ENCODE measurements around the gene LRRC38. TPM values are rescaled to one million over a fixed set of nuclear protein-coding genes. Genes with fewer than 3 reads are reported as not detected.

The LRRC38 gene
- total RNA-seq, 1 experiment from 2014 or later: 2.6 TPM

DNA sequence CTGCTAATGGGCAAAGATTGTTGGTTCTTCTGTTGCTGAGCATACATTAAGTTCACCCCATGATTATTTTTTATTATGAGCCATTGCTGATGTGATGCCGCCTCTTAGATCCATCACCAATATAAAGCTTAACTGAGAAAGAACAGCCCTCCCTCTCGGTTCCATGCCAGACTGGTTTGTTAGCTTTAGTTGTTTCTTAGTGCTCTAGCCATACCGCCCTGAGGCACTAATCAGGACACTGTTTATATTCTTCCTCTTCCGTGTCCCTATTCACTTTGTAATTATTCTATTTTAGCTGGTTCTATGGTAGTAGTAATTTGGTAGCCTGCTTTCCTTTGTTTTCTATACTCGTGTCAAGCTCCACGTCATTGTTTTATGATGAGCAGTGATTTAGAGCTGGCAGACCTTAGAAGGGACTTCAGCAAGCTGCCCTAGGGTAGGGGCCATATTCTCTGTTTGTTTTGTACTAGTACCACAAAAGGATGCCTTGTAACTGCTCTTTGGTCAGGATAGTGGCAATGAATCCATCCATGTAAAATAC lies 42.5 kb upstream of the LRRC38 start:
- H3K4me2 ChIP-seq (ENCODE audit: low read length): no peak overlapping the region
- TF ChIP-seq EZH2 (IDR thresholded peaks at IDR 0.05; ENCODE audit: low read length, unreplicated experiment) (no peak), CTCF (conservative IDR thresholded peaks at IDR 0.05; ENCODE audit: low read depth, low read length) (no peak), EZH2phosphoT487 (IDR thresholded peaks at IDR 0.05; ENCODE audit: borderline replicate concordance, low read length) (no peak)
- H3K79me2 ChIP-seq (ENCODE audit: low read length): no peaks in the 10 kb centered on the region
- H3K36me3 ChIP-seq (ENCODE audit: low read depth, low read length): no peaks in the 10 kb centered on the region
- intact Hi-C loops (cut with micrococcal nuclease): no loop called here
- POLR2A ChIA-PET (ENCODE audit: unreplicated experiment): no interaction called here
- CTCF ChIA-PET: no interaction called here
- peaks cover 40% of the 10 kb centered on the region for H3K27me3 ChIP-seq (ENCODE audit: low read length)
- H3F3A ChIP-seq (ENCODE audit: low read length, unreplicated experiment): no peaks in the 10 kb centered on the region
- H3K9me2 ChIP-seq (replicated peaks; ENCODE audit: low read length): no peaks in the 10 kb centered on the region
- H3K27ac ChIP-seq (ENCODE audit: low read length): no peak overlapping the region
- H3K4me1 ChIP-seq (ENCODE audit: insufficient read depth, low read length): no peaks in the 10 kb centered on the region
- H4K20me1 ChIP-seq (ENCODE audit: low read length): no peaks in the 10 kb centered on the region
- H2AFZ ChIP-seq (ENCODE audit: low read length): no peak overlapping the region
- peak; percentile 21 for DNase-seq
- H3K9ac ChIP-seq (ENCODE audit: low read length): no peak overlapping the region
- no peaks in the 10 kb centered on the region for H3K9me3 ChIP-seq (ENCODE audit: low read length)
- H3K4me3 ChIP-seq (ENCODE audit: low read length): no peak overlapping the region
- BruUV-seq (replicated peaks): no TSS peak
- no peak for ATAC-seq

DNA sequence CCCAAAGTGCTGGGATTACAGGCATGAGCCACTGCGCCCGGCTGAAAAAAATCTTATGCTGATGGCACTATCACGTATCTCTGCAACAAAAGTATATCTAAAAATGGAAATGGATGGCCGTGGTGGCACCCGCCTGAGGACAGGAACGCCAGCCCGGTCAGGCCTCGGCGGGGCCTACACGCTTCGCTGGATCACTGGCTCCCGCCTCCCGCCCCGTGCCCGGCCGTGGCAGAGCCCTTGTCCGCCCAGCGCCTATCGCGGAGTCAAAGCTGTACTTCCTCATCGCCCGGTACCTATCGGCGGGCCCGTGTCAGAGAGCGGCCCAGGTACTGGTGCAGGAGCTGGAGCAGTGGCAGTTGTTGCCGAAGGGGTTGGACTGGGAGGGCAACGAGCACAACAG lies 41.0 kb upstream of the LRRC38 start:
- H3F3A ChIP-seq (ENCODE audit: low read length, unreplicated experiment): no peaks in the 10 kb centered on the region
- no TSS peak for BruUV-seq (replicated peaks)
- H3K9ac ChIP-seq (ENCODE audit: low read length): no peak overlapping the region
- intact Hi-C loops (cut with micrococcal nuclease): no loop called here
- H4K20me1 ChIP-seq (ENCODE audit: low read length): no peaks in the 10 kb centered on the region
- no peaks in the 10 kb centered on the region for H3K9me3 ChIP-seq (ENCODE audit: low read length)
- ATAC-seq: no peak
- no peaks in the 10 kb centered on the region for H3K9me2 ChIP-seq (replicated peaks; ENCODE audit: low read length)
- H2AFZ ChIP-seq (ENCODE audit: low read length): no peak overlapping the region
- H3K79me2 ChIP-seq (ENCODE audit: low read length): no peaks in the 10 kb centered on the region
- H3K4me1 ChIP-seq (ENCODE audit: insufficient read depth, low read length): no peaks in the 10 kb centered on the region
- no peak overlapping the region for H3K4me2 ChIP-seq (ENCODE audit: low read length)
- TF ChIP-seq EZH2 (IDR thresholded peaks at IDR 0.05; ENCODE audit: low read length, unreplicated experiment) (no peak), CTCF (conservative IDR thresholded peaks at IDR 0.05; ENCODE audit: low read depth, low read length) (no peak), EZH2phosphoT487 (IDR thresholded peaks at IDR 0.05; ENCODE audit: borderline replicate concordance, low read length) (no peak)
- no peaks in the 10 kb centered on the region for H3K36me3 ChIP-seq (ENCODE audit: low read depth, low read length)
- no peak overlapping the region for H3K4me3 ChIP-seq (ENCODE audit: low read length)
- peaks cover 25% of the 10 kb centered on the region for H3K27me3 ChIP-seq (ENCODE audit: low read length)
- ChIA-PET POLR2A (ENCODE audit: unreplicated experiment) (no interaction called here), CTCF (no interaction called here)
- H3K27ac ChIP-seq (ENCODE audit: low read length): no peak overlapping the region
- no peak for DNase-seq

- Histone ChIP-seq H3K9me2 (replicated peaks; ENCODE audit: low read length) (no peaks in the 10 kb centered on the region), H3K9me3 (ENCODE audit: low read length) (no peaks in the 10 kb centered on the region), H3K79me2 (ENCODE audit: low read length) (no peaks in the 10 kb centered on the region), H3K27ac (ENCODE audit: low read length) (0 out of 2 replicates have a peak overlapping the region, but pooled peaks have one; percentile 6), H3K27me3 (ENCODE audit: low read length) (peaks cover 5% of the 10 kb centered on the region), H2AFZ (ENCODE audit: low read length) (no peak overlapping the region), H3K4me1 (ENCODE audit: insufficient read depth, low read length) (no peaks in the 10 kb centered on the region), H3K36me3 (ENCODE audit: low read depth, low read length) (no peaks in the 10 kb centered on the region), H3K4me2 (ENCODE audit: low read length) (no peak overlapping the region), H3F3A (ENCODE audit: low read length, unreplicated experiment) (no peaks in the 10 kb centered on the region), H4K20me1 (ENCODE audit: low read length) (no peaks in the 10 kb centered on the region), H3K9ac (ENCODE audit: low read length) (no peak overlapping the region), H3K4me3 (ENCODE audit: low read length) (no peak overlapping the region)
- TF ChIP-seq EZH2phosphoT487 (IDR thresholded peaks at IDR 0.05; ENCODE audit: borderline replicate concordance, low read length) (no peak), EZH2 (IDR thresholded peaks at IDR 0.05; ENCODE audit: low read length, unreplicated experiment) (no peak), CTCF (conservative IDR thresholded peaks at IDR 0.05; ENCODE audit: low read depth, low read length) (no peak)
- intact Hi-C loops (cut with micrococcal nuclease): no loop called here
- CTCF ChIA-PET: no interaction called here
- POLR2A ChIA-PET (ENCODE audit: unreplicated experiment): no interaction called here
- DNase-seq: peak; percentile 4
- no peak for ATAC-seq
- no TSS peak for BruUV-seq (replicated peaks)
Observed at GRCh38 chr1:13550663-13551062, 36.9 kb upstream of the LRRC38 start.
